Measurements from ENCODE around the gene CDH23. TPM values are rescaled to one million over a fixed set of nuclear protein-coding genes. Genes with fewer than 3 reads are reported as not detected.

The CDH23 gene
- total RNA-seq, 1 experiment from 2014 or later, result 7.8 TPM

GRCh38 chr10:71431239-71432100 lies 34.8 kb downstream of the CDH23 start:
- intact Hi-C loops (cut with micrococcal nuclease; ENCODE audit: unreplicated experiment), result loop anchor here (5.0 kb wide), 1 partner anchor 854 kb away; no protein-coding TSS in a partner anchor
- peaks cover 23% of the 10 kb centered on the region for H3K4me1 ChIP-seq (replicated peaks; ENCODE audit: insufficient read depth)
- CTCF ChIA-PET, result interaction anchor here (0.7 kb wide), 1 partner anchor 147 kb away, joined by 7 read pairs; no protein-coding TSS in a partner anchor
- no peak overlapping the region for H3K4me3 ChIP-seq
- H3K4me2 ChIP-seq, result no peak overlapping the region
- H3K9me2 ChIP-seq (ENCODE audit: insufficient read depth), result no peaks in the 10 kb centered on the region
- no peaks in the 10 kb centered on the region for H3K36me3 ChIP-seq (ENCODE audit: low read depth)
- POLR2A ChIA-PET (ENCODE audit: unreplicated experiment), result no interaction called here
- BruUV-seq (replicated peaks), result no TSS peak
- DNase-seq, result no peak
- TF ChIP-seq EZH2 (IDR thresholded peaks at IDR 0.05; ENCODE audit: low read depth) (no peak), CTCF (conservative IDR thresholded peaks at IDR 0.05) (peak; percentile 48)
- H3K79me2 ChIP-seq (ENCODE audit: low read depth), result no peaks in the 10 kb centered on the region
- H2AFZ ChIP-seq, result no peak overlapping the region
- 0 out of 2 replicates have a peak, but pooled peaks cover 2% of the 10 kb centered on the region for H3F3A ChIP-seq (ENCODE audit: insufficient read depth, low read depth)
- no peak overlapping the region for H3K27ac ChIP-seq
- no peaks in the 10 kb centered on the region for H4K20me1 ChIP-seq (ENCODE audit: insufficient read depth)
- H3K9me3 ChIP-seq (ENCODE audit: insufficient read depth, low read depth), result no peaks in the 10 kb centered on the region
- no peaks in the 10 kb centered on the region for H3K27me3 ChIP-seq (ENCODE audit: insufficient read depth, low read depth)

GRCh38 chr10:71432101-71432905 lies 35.6 kb downstream of the CDH23 start:
- TF ChIP-seq EZH2 (IDR thresholded peaks at IDR 0.05; ENCODE audit: low read depth) (no peak), CTCF (conservative IDR thresholded peaks at IDR 0.05) (no peak)
- Histone ChIP-seq H3K27me3 (ENCODE audit: insufficient read depth, low read depth) (no peaks in the 10 kb centered on the region), H3K4me2 (no peak overlapping the region), H3K4me3 (no peak overlapping the region), H3K79me2 (ENCODE audit: low read depth) (no peaks in the 10 kb centered on the region), H3K4me1 (replicated peaks; ENCODE audit: insufficient read depth) (peaks cover 23% of the 10 kb centered on the region), H3K9me2 (ENCODE audit: insufficient read depth) (no peaks in the 10 kb centered on the region), H2AFZ (no peak overlapping the region), H4K20me1 (ENCODE audit: insufficient read depth) (no peaks in the 10 kb centered on the region), H3F3A (ENCODE audit: insufficient read depth, low read depth) (0 out of 2 replicates have a peak, but pooled peaks cover 6% of the 10 kb centered on the region), H3K9me3 (ENCODE audit: insufficient read depth, low read depth) (no peaks in the 10 kb centered on the region), H3K36me3 (ENCODE audit: low read depth) (no peaks in the 10 kb centered on the region), H3K27ac (no peak overlapping the region)
- CTCF ChIA-PET, result interaction anchor here (0.6 to 0.7 kb wide), 2 partner anchors 148 to 973 kb away, joined by 3 to 7 read pairs; no protein-coding TSS in a partner anchor
- intact Hi-C loops (cut with micrococcal nuclease; ENCODE audit: unreplicated experiment), result loop anchor here (5.0 kb wide), 1 partner anchor 855 kb away; no protein-coding TSS in a partner anchor
- no peak for DNase-seq
- BruUV-seq (replicated peaks), result no TSS peak
- POLR2A ChIA-PET (ENCODE audit: unreplicated experiment), result no interaction called here
